HCT116 (cell line): Measurements from ENCODE around the gene GRM5. TPM values are rescaled to one million over a fixed set of nuclear protein-coding genes. Genes with fewer than 3 reads are reported as not detected.

Experiments
- ATAC-seq: fragments of 200-7000 bp; cut with Tn5 transposase; 2 replicates; pipeline ENCODE4 v1.9.1; 2020; ENCODE audit warnings: mild to moderate bottlenecking, moderate library complexity
- BruUV-seq: library from RNA; stranded (reverse); fragments of 400-500 nt; replicated peaks from 2 replicates; lab custom pipeline; 2021; lab: Mats Ljungman, UMichigan
- CTCF ChIA-PET: fragments of 300-600 bp; sonication (Branson Sonifier 250); formaldehyde crosslinking; loops from one replicate; lab custom pipeline; 2021; ENCODE audit warnings: antibody characterized with exemption; lab: Charles Lee
- POLR2A ChIA-PET: fragments of 300-600, 350-600 bp; sonication (Branson Sonifier 250); formaldehyde crosslinking; loops from one replicate; lab custom pipeline; 2021; ENCODE audit warnings: antibody characterized with exemption; lab: Charles Lee
- RAD21 ChIA-PET, 2 experiments: fragments of 300-600 bp; sonication (Branson Sonifier 250); formaldehyde crosslinking; loops; one replicate each; lab custom pipeline; 2023; ENCODE audit warnings: low total read pairs in 2 of 2; ENCODE audit not compliant: uncharacterized antibody in 2 of 2, unreplicated experiment in 2 of 2, low non-redundant PET in 1 of 2; lab: Charles Lee
- DNase-seq: peaks from one replicate; pipeline ENCODE4 v3.0.0-alpha.2; 2010; ENCODE audit warnings: low read depth, low spot score
- H2AFZ ChIP-seq: fragments of 200-600 bp; shearing (Covaris generic), sonication (generic); 2 replicates; pipeline ENCODE4 v1.6.1; 2017; ENCODE audit warnings: low read depth, mixed run types, mixed read lengths, antibody characterized with exemption, low read length; ENCODE audit not compliant: poor library complexity, severe bottlenecking
- H3K27ac ChIP-seq: 2 replicates; pipeline ENCODE4 v1.5.1; 2012; ENCODE audit warnings: low read depth, low read length
- H3K27me3 ChIP-seq: fragments of 200-600 bp; sonication (generic); 2 replicates; pipeline ENCODE4 v1.6.1; 2016; ENCODE audit warnings: mixed run types, low read length, mixed read lengths; ENCODE audit not compliant: insufficient read depth
- H3K36me3 ChIP-seq, 2 experiments: fragments of 200-500 bp in 1 of 2; fragments of 200-600 bp in 1 of 2; sonication (Bioruptor generic) in 1 of 2; sonication (generic) in 1 of 2; 2 replicates each; pipeline versions ENCODE4 v1.5.1 to v1.6.1; 2014 to 2016; ENCODE audit warnings: low read length in 2 of 2, inconsistent platforms in 1 of 2, mixed read lengths in 1 of 2, mixed run types in 1 of 2; ENCODE audit not compliant: insufficient read depth in 2 of 2, control insufficient read depth in 1 of 2
- H3K4me1 ChIP-seq, 2 experiments: fragments of 200-600 bp in 1 of 2; sonication (generic) in 1 of 2; 2 replicates each; pipeline versions ENCODE4 v1.5.1 to v1.6.1; 2012 to 2017; ENCODE audit warnings: low read length in 2 of 2, inconsistent platforms in 1 of 2, mild to moderate bottlenecking in 1 of 2, mixed read lengths in 1 of 2, mixed run types in 1 of 2, moderate library complexity in 1 of 2; ENCODE audit not compliant: insufficient read depth in 2 of 2, control insufficient read depth in 1 of 2
- H3K4me2 ChIP-seq: fragments of 200-600 bp; sonication (generic); 2 replicates; pipeline ENCODE4 v1.6.1; 2017; ENCODE audit warnings: mixed run types, low read length, mixed read lengths
- H3K4me3 ChIP-seq, 2 experiments: fragments of 200-600 bp in 1 of 2; sonication (generic) in 1 of 2; replicated peaks in 1 of 2; 2 replicates each; pipeline ENCODE4 v1.5.1; 2011 to 2016; ENCODE audit warnings: low read length in 2 of 2, control low read depth in 1 of 2, low read depth in 1 of 2, mild to moderate bottlenecking in 1 of 2, mixed read lengths in 1 of 2, mixed run types in 1 of 2
- H3K79me2 ChIP-seq: fragments of 200-600 bp; sonication (generic); 2 replicates; pipeline ENCODE4 v1.6.1; 2017; ENCODE audit warnings: mild to moderate bottlenecking, mixed run types, low read length, moderate library complexity, mixed read lengths; ENCODE audit not compliant: insufficient read depth
- H3K9ac ChIP-seq: fragments of 200-600 bp; sonication (generic); 2 replicates; pipeline ENCODE4 v1.6.1; 2016; ENCODE audit warnings: low read length, mixed read lengths
- H3K9me2 ChIP-seq: fragments of 200-600 bp; sonication (generic), shearing (Covaris generic); 2 replicates; pipeline ENCODE4 v1.6.1; 2017; ENCODE audit warnings: mixed run types, mild to moderate bottlenecking, moderate library complexity; ENCODE audit not compliant: insufficient read depth
- H3K9me3 ChIP-seq, 2 experiments: fragments of 200-500 bp in 1 of 2; fragments of 200-600 bp in 1 of 2; sonication (Bioruptor generic) in 1 of 2; sonication (generic) in 1 of 2; 2 replicates each; pipeline ENCODE4 v1.6.1; 2014 to 2017; ENCODE audit warnings: low read length in 2 of 2, mixed read lengths in 2 of 2, inconsistent platforms in 1 of 2, low read depth in 1 of 2, mild to moderate bottlenecking in 1 of 2, mixed run types in 1 of 2, moderate library complexity in 1 of 2; ENCODE audit not compliant: control insufficient read depth in 1 of 2, insufficient read depth in 1 of 2
- H4K20me1 ChIP-seq: fragments of 200-600 bp; sonication (generic), shearing (Covaris generic); 2 replicates; pipeline ENCODE4 v1.6.1; 2017; ENCODE audit warnings: mixed run types, mild to moderate bottlenecking, moderate library complexity; ENCODE audit not compliant: insufficient read depth
- EZH2phosphoT487 ChIP-seq: fragments of 200-600 bp; IDR thresholded peaks from 2 replicates; pipeline ENCODE4 v1.6.1; 2018; ENCODE audit warnings: antibody characterized with exemption, borderline replicate concordance
- RAD21 ChIP-seq: IDR thresholded peaks from 2 replicates; pipeline ENCODE4 v1.6.1; 2012; ENCODE audit warnings: low read depth, mild to moderate bottlenecking
- REST ChIP-seq: IDR thresholded peaks from 2 replicates; pipeline ENCODE4 v1.6.1; 2012; ENCODE audit warnings: low read depth
- ZBTB33 ChIP-seq: IDR thresholded peaks from 2 replicates; pipeline ENCODE4 v1.6.1; 2011; ENCODE audit warnings: mild to moderate bottlenecking, low read length, moderate library complexity; ENCODE audit not compliant: insufficient replicate concordance; ENCODE audit errors: extremely low read depth
- ZFX ChIP-seq: fragments of 450-650 bp; IDR thresholded peaks from 2 replicates; pipeline ENCODE4 v1.6.1; 2017
- intact Hi-C: fragments of 100-400 bp; cut with micrococcal nuclease; formaldehyde crosslinking; loops from 2 replicates; pipeline ENCODE4 v1.10.0; 2022
- total RNA-seq: library from RNA; stranded (reverse); gene quantifications from one replicate; pipeline ENCODE4 v1.2.1, GENCODE V29; 2021; ENCODE audit not compliant: unreplicated experiment
- TF ChIP-seq, protein P1 (sequence below): IDR thresholded peaks from 2 replicates; pipeline ENCODE4 v1.6.1; 2012

GRM5 gene
- total RNA-seq, 1 experiment from 2014 or later, result not detected

GRCh38 chr11:88596786-88597185 is 469.0 kb downstream of the GRM5 start:
- no peaks in the 10 kb centered on the region for H3K79me2 ChIP-seq
- H3K9me3 ChIP-seq, result no peaks in the 10 kb centered on the region
- no peak for TF ChIP-seq RAD21
- TF ChIP-seq, protein P1, sequence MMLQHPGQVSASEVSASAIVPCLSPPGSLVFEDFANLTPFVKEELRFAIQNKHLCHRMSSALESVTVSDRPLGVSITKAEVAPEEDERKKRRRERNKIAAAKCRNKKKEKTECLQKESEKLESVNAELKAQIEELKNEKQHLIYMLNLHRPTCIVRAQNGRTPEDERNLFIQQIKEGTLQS, result no peak
- TF ChIP-seq ZBTB33, result no peak
- TF ChIP-seq, all 23 proteins: peak for 0
- Histone ChIP-seq H2AFZ (no peak overlapping the region), H4K20me1 (no peaks in the 10 kb centered on the region), H3K4me3 (no peak overlapping the region), H3K4me2 (no peak overlapping the region), H3K4me1 (no peaks in the 10 kb centered on the region), H3K27me3 (no peaks in the 10 kb centered on the region), H3K9ac (no peak overlapping the region), H3K36me3 (no peaks in the 10 kb centered on the region), H3K27ac (no peak overlapping the region), H3K9me2 (no peaks in the 10 kb centered on the region)
- CTCF ChIA-PET, result no interaction called here
- RAD21 ChIA-PET, result no interaction called here
- BruUV-seq, result no TSS peak
- no peak for DNase-seq
- no peak for ATAC-seq
- intact Hi-C loops, result no loop called here
- POLR2A ChIA-PET, result no interaction called here

DNA sequence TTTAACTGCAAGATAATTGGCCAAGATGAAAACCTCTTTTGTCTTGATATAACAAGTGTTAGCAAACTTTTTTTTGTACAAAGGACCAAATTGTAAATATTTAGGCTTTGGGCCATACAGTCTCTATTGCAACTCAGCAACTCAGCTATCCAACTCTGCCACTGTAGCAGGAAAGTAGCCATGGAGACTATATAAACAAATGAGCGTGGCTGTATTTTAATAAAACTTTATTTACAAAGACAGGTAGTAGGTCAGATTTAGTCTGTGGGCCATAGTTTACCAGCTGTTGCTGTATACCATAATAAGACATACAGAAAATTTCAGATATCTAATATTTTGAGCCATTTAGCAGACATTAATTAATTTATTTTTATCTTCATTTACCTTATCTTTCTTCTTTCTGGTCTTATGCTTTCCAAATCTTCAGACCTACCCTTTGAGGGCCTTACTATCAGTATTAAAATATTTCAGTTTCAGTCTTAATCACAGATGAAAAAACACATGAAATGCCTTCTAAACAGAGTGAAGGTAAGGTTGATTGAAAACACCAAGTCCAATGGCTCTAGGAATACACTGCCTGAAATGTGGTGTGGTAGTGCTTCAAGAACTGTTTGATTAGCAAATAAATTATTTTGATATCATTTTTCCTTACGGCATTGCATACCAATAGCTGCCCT is 471.4 kb downstream of the GRM5 start:
- intact Hi-C loops, result no loop called here

More for the DNA sequence above, 471.4 kb downstream of the GRM5 start:
- Histone ChIP-seq H4K20me1 (no peaks in the 10 kb centered on the region), H3K36me3 (no peaks in the 10 kb centered on the region), H3K9me3 (no peaks in the 10 kb centered on the region), H3K27ac (no peak overlapping the region), H3K4me2 (no peak overlapping the region)
- RAD21 ChIA-PET, result no interaction called here
- CTCF ChIA-PET, result no interaction called here
- ATAC-seq, result no peak
- DNase-seq, result no peak
- TF ChIP-seq REST (no peak), EZH2phosphoT487 (no peak), ZFX (no peak)
- TF ChIP-seq, all 23 proteins: peak for 0
- H3K4me3 ChIP-seq, result no peak overlapping the region
- H3K27me3 ChIP-seq, result no peaks in the 10 kb centered on the region
- H3K4me1 ChIP-seq, result no peaks in the 10 kb centered on the region
- no peaks in the 10 kb centered on the region for H3K79me2 ChIP-seq
- POLR2A ChIA-PET, result no interaction called here
- no peaks in the 10 kb centered on the region for H3K9me2 ChIP-seq
- no peak overlapping the region for H3K9ac ChIP-seq
- H2AFZ ChIP-seq, result no peak overlapping the region
- BruUV-seq, result no TSS peak
